ENCODE measurements around the gene RHD.
"Not testable (repeated sequence)": the region's sequence is repeated elsewhere in the genome, so short reads cannot be mapped to it uniquely, and the experiment has no call there.

Gene RHD

DNA sequence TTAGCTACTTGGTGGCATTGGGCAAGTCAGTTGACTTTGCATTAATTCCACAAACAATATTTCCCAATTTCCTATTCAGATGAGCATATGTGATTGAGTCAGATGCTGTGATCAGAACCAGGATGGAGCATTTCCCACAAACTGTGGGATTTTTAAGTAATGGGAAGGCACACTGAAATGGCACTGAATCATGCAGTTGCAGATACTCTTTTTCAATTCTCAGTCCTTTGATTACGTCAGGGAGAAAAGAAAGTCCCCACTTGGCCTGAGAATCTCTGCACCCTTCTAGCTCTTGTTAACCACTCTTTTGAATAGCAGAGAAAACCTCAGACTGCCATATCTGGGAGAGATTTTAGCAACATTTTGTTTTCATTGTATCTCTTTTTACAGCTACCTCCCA is 36.8 kb downstream of the RHD start:
- not testable (repeated sequence) for DNase-seq

DNA sequence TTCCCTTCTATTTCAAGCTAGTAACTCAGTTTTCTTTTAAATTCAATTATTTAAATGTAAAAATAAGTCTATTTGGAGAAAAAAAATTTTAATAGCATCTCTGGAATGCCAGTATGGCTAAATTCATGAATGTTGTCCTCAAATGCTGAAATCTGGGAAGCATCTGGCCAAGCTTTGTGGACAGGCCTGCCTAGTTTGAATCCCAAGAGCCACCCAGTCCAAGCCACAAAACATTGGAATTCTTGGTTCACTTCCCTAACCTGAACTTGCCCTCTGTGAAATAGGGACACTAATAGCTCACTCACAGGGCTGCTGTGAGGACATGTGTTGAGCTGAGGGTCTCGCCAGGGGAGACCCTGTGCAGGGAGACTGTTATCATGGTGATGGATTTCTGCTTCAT is 37.2 kb downstream of the RHD start:
- not testable (repeated sequence) for DNase-seq

DNA sequence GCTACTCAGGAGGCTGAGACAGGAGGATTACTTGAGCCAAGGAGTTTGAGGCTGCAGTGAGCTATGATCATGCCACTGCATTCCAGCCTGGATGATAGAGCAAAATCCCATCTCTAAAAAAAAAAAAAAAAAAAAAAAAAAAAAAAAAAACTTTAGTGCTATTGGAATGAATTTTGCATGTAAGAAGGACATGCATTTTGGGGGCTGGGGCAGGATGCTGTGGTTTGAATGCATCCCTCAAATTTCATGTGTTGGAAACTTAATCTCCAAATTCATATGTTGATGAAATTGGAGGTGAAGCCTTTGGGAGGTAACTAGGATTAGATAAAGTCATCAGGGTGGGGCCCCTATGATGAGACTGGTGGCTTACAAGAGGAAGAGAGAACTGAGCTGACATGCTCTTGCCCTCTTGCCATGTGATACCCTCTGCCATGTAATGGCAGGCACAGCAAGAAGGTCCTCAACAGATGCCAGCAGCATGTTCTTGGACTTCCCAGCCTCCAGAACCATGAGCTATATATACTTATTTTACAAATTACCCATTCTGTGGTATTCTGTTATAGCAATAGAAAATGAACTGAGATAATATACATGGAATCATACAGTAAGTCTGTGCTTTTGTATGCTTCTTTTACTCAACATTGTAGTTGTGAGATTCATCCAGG is 40.6 kb downstream of the RHD start:
- DNase-seq = not testable (repeated sequence)

DNA sequence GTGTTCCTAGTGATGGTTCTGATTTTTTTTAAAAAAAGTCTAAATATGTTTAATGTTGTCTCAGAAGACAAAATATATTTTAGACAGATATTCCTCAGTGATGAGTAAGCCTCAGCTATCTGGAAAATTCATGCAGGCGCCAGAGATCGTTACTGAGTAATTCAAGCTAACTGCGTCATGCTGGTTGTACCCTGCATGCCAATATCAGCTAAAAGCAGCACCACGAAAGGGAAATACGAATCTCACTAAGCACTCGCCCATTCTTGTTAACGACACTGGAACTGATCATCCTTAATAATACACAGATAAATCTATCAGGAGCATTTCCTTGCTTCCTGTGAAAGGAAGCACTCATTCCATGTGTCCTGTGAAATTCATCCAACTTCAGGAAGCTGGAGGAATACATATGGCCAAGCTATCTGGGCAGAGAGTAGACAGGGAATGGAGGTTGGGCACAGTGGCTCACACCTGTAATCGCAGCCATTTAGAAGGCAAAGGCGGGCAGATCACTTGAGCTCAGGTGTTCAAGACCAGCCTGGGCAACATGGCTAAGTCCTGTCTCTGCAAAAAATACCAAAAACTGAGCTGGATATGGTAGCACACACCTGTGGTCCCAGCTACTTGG is 48.1 kb downstream of the RHD start:
- not testable (repeated sequence) for DNase-seq

DNA sequence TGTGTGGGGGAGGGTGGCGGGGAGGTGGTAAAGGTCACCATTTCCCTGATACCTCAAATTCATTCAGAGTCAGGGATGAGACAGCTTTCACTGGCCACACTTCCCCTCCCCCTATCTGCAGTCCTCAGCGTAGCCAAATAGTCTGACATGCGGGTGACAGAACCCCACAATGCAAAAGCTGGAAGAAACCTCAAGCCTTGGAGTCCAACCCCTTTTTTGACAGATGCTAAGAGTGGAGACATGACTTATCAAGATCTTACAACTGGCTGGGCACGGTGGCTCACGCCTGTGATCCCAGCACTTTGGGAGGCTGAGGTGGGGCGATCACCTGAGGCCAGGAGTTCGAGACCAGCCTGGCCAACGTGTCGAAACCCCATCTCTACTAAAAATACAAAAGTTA is 49.8 kb downstream of the RHD start:
- not testable (repeated sequence) for DNase-seq

DNA sequence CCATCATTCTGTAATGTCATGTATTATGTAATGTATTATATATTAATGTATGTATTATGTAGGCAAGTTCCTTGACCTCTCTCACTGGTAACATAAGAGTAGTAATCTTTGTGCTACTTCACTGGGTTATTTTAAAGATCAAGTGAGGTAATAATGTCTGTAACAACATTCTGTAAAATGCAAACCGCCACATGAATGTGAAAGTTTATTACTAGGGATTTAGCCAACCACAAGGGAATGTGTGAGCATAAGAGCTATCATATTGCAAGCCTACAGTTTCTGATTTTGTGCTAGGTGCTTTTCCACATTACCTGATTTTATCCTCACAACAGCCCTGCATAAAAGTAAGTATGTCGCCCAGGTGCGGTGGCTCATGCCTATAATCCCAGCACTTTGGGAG is 52.1 kb downstream of the RHD start:
- not testable (repeated sequence) for DNase-seq

DNA sequence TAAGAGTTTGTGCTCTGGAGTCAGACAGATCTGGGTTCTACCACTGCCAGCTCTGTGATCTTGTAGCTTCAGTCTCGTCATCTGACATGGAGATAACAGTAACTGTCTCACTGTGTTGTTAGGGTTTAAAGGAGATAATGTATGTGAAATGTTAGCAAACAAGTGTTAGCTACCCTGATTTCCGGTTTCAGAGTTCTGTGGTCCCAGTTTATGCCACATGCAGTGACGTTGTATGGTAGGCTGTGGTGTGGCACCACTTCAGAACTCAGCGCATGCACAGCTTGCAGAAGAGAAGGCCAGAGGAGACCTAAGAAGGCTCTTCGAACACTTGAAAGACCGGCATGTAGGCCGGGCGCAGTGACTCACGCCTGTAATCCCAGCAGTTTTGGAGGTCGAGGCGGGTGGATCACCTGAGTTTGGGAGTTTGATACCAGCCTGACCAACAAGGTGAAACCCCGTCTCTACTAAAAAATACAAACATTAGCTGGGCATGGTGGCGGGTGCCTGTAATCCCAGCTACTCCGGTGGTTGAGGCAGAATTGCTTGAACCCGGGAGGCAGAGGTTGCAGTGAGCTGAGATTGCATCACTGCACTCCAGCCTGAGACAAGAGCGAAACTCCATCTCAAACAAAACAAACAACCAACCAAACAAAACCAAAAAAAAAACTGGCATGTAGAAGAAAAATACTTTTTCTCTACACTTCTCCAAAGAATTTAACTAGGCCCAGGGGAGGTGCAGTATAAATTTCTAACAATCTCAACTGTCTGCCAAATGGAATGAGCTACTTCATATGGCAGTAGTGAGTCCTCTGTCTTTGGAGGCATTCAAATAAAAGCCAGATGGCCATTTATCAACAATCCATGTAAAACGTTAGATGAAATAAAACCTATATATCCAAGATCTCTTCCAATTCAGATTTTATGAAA is 55.8 kb downstream of the RHD start:
- not testable (repeated sequence) for DNase-seq

DNA sequence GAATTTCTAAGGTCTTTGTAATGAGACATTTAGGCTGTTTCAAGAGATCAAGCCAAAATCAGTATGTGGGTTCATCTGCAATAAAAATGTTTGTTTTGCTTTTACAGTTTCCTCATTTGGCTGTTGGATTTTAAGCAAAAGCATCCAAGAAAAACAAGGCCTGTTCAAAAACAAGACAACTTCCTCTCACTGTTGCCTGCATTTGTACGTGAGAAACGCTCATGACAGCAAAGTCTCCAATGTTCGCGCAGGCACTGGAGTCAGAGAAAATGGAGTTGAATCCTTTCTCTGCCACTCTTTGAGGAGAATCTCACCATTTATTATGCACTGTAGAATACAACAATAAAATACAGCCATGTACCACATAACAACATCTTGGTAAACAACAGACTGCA is 56.5 kb downstream of the RHD start:
- DNase-seq = not testable (repeated sequence)

DNA sequence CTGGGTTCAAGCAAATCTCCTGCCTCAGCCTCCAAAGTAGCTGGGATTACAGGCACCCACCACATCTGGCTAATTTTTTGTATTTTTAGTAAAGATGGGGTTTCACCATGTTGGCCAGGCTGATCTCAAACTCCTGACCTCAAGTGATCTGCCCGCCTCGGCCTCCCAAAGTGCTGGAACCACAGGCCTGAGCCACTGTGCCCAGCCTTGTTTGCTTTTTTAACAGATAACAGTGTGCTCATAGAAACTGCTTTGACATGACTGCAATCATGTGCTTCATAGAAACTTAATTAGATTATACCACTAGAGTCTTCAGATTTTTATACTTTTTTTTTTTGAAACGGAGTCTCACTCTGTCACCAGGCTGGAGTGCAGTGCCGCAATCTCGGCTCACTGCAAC is 57.0 kb downstream of the RHD start:
- DNase-seq = not testable (repeated sequence)

DNA sequence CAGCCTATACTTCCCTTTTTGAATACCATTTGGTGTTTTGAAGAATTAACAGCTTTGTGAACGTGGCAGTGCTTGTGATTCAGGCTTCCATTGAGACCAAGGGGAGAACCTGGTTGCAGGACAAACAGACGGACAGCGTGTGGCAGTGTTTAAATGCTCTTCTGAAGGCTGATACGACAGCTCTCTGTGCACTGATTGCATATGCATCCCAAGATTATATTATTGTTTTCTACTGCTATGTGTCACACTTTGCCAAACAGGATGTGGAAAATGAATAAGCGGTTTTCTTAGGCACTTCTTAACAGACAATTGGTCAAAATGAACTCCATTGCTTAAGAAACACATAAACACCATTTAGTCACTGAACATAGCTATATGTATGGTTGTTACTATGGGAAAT is 57.6 kb downstream of the RHD start:
- DNase-seq = not testable (repeated sequence)

DNA sequence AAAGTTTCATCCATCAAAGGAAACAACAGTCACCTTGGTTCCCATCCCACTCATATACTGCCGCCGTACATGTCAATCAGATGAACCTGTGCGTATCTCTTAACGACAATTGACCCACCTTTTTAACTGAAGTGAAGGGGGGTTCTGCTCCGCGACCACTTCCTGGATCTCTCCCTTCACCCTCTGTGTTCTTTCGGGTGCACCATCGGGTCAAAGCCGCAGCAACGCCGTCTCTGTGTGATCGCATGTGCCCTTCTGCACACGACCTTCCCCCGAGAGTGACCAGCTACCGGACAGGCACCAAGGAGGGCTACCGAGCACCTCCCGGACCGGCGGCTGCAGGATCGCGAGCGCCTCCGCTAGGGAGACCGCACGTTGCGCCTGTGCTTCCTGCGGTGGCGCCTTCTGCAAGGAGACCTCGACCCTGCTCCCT is 64.6 kb downstream of the RHD start:
- not testable (repeated sequence) for DNase-seq

DNA sequence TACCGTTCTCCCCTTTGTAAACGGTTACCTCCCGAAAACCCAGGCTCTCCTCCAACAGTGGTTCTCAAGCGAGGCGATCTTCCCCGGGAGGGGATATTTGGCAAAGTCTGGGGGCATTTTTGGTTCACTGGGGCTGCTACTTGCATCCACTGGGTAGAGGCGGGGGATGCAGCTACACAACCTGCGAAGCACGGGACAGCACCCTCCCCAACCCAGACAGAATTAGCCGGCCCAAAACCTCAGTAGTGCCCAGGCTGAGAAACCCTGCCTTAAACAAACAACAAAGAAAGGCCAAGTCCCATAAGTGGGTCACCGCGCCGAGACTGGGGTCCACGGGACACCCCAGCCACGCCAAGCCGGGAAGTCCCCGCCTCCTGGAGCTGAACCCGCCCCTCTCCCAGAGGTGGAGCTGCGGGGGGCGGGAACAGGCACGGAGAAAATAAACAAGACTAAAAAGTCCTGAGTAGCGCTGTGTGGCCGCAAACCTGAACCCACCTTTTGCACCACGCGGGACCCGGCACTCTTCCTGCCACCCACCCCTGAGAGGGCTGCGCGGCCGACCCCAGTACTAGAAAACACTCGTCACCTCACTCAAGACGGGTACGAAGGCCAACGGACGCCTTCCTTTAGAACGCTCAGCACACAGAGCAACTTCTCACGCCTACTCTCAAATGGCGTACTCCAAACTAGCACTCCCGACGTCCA is 65.3 kb downstream of the RHD start:
- not testable (repeated sequence) for DNase-seq

DNA sequence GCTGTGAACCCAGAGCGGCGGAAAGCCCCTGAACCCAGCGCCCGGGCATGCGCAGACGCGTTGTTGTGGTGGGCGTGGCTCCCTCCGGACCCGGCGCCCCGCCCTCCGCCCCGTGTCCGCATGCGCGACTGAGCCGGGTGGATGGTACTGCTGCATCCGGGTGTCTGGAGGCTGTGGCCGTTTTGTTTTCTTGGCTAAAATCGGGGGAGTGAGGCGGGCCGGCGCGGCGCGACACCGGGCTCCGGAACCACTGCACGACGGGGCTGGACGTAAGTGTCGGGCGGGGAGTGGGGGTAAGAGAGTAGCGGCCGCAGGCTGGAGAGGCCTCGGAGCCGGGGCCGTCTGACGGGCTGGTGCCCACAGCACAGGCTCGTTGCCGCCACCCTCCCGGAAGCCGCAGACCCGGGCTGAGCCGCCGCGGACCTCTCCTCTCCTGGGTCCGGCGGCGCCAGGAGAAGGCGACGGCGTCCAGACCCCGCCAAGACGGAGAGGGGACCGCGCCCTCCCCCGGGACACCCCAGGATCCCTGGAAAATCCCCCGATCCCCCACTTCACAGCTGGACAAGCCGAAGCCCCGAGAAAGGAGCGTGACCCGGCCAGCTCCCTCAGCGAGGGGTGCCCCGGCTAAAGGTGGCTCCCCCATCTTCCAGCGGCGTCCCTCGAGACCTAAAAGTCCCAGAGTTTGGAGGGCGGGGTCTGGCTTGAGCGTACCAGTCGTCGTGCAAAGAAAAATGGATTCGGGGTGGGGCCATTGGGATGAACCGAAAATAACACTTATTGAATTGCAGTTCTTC is 66.1 kb downstream of the RHD start, which contains the start of gene TMEM50A:
TMEM50A (plus strand) TSS at position 147 of the 794 bp plus-strand sequence. CDS start 2,153 bp downstream, outside the sequence.
- peak; percentile 60 to 90 for DNase-seq

DNA sequence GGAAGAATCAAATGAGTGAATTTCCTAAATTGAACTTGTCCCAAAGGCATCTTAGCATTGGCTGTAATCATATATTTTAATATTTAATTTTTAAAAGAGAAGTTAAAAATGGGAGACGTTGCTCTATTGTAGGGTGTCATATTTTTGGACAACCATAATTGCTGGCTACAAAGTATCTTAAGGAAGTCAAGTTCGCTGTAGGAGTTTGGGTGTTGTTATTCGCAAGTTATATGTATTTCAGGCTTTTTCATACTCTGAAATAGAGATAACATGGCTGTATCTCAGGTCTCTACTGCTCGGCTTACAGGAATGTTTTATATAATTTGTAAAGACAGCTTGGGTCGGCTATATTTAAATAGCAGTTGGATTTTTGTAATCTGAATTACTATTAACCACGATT is 66.7 kb downstream of the RHD start:
- no peak for DNase-seq

DNA sequence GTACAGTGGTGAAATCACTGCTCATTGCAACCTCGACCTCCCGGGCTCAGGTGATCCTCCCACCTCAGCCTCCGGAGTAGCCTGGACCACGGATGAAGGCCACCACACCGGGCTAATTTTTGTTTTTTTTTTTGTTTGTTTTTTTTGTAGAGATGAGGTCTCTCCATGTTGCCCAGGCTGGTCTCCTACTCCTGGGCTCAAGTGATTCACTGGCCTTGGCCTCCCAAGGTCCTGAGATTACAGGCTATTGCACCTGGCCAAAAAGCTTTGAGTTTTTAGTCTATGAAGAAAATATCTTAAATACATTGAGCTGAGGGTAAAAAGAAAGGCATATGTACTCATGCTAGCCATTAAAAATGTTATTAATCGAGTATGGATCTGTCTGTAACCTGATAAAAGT is 69.4 kb downstream of the RHD start:
- DNase-seq = no peak

DNA sequence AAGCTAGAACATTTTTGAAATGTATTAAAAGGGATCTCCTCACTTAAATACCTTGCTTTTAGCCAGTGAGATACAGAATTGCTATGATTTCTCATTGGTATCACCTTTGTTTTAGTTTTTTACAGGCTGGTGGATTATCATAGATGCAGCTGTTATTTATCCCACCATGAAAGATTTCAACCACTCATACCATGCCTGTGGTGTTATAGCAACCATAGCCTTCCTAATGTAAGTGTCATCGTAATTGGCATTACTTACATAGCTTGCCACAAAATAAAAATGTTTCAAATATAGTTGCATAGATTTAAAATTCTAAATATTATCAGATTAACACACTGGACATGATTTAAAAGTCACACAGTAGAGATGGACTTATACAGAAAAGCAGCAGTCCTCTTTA is 70.5 kb downstream of the RHD start:
- no peak for DNase-seq

DNA sequence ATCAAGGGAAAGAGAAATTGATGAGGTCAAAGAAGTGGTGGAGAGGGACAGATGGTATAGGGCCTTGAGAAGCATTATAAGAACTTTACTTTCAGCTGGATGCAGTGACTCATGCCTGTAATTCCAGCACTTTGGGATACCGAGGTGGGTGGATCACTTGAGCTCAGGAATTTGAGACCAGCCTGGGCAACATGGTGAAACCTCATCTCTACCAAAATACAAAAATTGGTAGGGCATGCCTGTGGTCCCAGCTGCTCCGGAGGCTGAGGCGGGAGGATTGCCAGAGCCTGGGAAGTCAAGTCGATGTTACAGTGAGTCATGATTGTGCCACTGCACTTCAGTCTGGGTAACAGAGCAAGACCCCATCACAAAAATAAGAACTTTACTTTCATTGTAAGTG is 71.6 kb downstream of the RHD start:
- DNase-seq = no peak

DNA sequence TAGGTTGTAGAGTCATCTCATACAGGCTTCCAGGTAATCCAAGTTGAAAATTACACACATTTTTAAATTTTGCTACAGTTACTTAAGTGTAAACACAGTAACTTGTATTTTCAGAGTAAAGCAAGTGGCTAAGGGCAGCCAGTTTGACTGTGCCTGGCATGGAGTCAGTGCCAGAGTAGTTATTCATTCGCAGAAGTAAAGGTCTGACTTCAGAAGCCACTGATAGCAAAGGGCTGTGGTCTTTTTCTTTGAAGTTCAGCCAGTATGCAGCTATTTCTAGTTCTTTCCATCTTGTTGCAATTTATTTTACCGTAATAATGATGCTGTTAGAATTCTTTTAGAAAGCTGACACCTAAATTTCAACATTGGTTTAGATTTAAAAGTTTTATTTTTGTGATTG is 75.2 kb downstream of the RHD start:
- DNase-seq = no peak

DNA sequence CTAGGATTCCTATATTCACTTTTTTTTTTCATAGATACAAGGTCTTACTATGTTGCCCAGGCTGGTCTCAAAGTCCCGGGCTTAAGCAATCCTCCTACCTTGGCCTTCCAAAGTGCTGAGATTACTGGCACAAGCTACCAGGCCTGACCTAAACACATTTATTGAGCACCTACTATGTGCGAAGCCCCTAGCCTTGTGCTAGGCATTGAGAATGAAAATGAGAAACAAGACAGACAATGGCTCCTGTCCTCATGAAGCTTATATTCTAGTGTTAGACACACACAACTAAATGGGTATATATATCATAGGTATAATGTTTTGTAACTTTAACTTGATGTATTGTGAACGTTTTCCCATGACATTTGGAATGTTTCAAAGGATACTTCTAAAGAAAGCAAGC is 77.3 kb downstream of the RHD start:
- DNase-seq = no peak

DNA sequence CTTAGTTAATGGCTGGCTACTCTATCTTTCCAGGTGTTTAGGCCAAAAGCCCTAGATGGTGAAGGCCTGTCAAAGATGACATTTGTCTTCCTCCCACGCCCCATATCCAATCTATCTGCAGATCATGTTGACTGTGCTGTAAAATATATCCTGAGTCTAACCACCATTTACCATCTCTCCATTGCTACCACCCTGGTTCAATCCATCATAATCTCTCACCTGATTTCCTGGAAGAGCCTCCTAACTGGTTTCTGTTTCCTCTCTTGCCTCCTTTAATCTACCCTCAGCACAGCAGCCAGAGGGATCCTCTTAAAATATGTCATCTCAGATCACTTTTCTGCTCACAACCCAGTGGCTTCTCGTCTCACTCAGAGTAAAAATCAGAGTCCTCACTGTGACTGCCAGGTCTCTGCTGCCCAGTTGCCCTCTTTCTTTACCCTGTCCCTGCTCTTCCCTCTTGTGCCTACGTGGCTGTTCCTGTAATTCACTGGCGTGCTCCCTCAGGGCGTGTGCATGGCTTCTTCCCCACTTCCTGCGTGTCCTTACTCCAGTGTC is 83.6 kb downstream of the RHD start:
- DNase-seq = no peak

DNA sequence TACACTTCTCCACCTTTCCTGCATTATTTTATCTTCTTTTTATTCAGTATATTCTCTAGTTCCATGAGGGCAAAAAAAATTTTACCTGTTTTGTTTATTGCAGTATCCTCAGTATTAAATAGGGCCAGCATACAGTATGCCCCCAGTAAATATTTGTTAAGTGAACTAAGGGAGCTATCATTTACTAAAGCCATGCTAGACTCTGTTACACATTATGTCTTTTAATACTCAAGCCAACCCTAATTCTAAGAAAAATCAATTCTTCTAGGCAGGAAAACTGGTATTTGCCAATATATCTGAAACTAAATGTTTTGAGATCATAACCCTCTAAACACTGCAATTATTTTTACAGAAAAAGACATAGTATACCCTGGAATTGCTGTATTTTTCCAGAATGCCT is 84.1 kb downstream of the RHD start:
- DNase-seq = no peak

DNA sequence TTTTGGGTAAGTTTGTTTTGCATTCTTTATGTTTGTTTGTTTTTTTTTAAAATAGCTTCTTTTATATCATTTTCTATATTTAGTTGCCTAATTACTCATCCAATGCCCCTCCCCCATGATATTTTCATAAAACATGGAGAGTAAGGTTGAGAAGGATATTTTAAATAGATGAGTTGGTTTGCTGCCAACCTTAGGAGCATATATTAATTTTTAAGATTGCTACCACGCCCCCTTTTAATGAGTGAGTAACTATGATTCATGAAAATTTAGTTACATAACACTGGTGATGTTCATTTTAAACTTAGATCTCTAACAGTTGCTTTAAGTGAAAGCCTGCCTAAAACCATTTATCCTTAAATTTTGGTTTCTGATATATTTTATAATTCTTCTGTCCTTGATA is 84.5 kb downstream of the RHD start:
- no peak for DNase-seq
